ENCODE data around the gene N4BP2L1. TPM values are rescaled to one million over a fixed set of nuclear protein-coding genes. Genes with fewer than 3 reads are reported as not detected.

Gene N4BP2L1
- total RNA-seq, 1 experiment from 2014 or later: 1.1 TPM

DNA sequence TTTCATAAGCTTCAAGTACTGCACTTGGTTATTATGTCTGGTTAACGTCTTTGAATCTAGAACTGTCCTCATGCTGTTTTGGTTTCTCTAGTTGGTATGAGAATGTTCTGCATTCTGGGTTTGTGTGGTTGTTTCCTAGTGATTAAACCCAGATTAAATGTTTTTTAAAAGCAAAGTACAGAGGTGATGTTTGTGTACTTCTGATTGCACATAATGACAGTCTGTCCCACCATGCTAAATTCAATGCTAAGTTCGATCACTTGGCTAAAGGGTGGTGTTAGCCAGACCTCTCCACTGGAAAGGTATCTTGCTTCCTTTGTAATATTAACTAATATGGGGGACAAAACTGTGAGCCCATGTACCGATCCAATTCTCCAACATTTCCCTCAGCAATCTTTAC lies 14.6 kb downstream of the N4BP2L1 start:
- Histone ChIP-seq H3K4me2 (ENCODE audit: low read length) (no peak overlapping the region), H3K27me3 (ENCODE audit: insufficient read depth, low read length) (no peaks in the 10 kb centered on the region), H3K4me3 (replicated peaks in 1 of 2; ENCODE audit: low read depth in 1 of 2, low read length in 2 of 2) (no peak overlapping the region), H3K4me1 (ENCODE audit: control insufficient read depth in 1 of 2, insufficient read depth in 2 of 2, low read length in 2 of 2) (no peaks in the 10 kb centered on the region), H2AFZ (ENCODE audit: low read depth, low read length, poor library complexity, severe bottlenecking) (no peak overlapping the region), H3K9me3 (ENCODE audit: control insufficient read depth in 1 of 2, insufficient read depth in 1 of 2, low read depth in 1 of 2, low read length in 2 of 2) (no peaks in the 10 kb centered on the region), H3K9ac (ENCODE audit: low read length) (no peak overlapping the region), H3K36me3 (ENCODE audit: control insufficient read depth in 1 of 2, insufficient read depth in 2 of 2, low read length in 2 of 2) (no peaks in the 10 kb centered on the region), H3K9me2 (ENCODE audit: insufficient read depth) (no peaks in the 10 kb centered on the region), H3K27ac (ENCODE audit: low read depth, low read length) (no peak overlapping the region), H3K79me2 (ENCODE audit: insufficient read depth, low read length) (no peaks in the 10 kb centered on the region), H4K20me1 (ENCODE audit: insufficient read depth) (no peaks in the 10 kb centered on the region)
- POLR2A ChIA-PET: no interaction called here
- BruUV-seq (replicated peaks): no TSS peak
- CTCF ChIA-PET: no interaction called here
- TF ChIP-seq JUND (IDR thresholded peaks at IDR 0.05) (no peak), FOSL1 (IDR thresholded peaks at IDR 0.05; ENCODE audit: low read depth) (no peak), TCF7L2 (IDR thresholded peaks at IDR 0.05; ENCODE audit: borderline replicate concordance, extremely low read depth, insufficient read depth, insufficient read length) (no peak), SIN3A (IDR thresholded peaks at IDR 0.05; ENCODE audit: low read depth) (no peak), EZH2 (IDR thresholded peaks at IDR 0.05) (no peak), EGR1 (IDR thresholded peaks at IDR 0.05; ENCODE audit: low read depth) (no peak), ZFX (IDR thresholded peaks at IDR 0.05) (no peak), EZH2phosphoT487 (IDR thresholded peaks at IDR 0.05; ENCODE audit: borderline replicate concordance) (no peak), RAD21 (IDR thresholded peaks at IDR 0.05; ENCODE audit: low read depth) (no peak), POLR2A (IDR thresholded peaks at IDR 0.05; ENCODE audit: borderline replicate concordance, extremely low read depth, insufficient read depth, insufficient read length) (no peak), ZNF274 (IDR thresholded peaks at IDR 0.05; ENCODE audit: low read depth, low read length) (no peak), CBX3 (IDR thresholded peaks at IDR 0.05; ENCODE audit: low read depth) (no peak)
- TF ChIP-seq, protein P1, sequence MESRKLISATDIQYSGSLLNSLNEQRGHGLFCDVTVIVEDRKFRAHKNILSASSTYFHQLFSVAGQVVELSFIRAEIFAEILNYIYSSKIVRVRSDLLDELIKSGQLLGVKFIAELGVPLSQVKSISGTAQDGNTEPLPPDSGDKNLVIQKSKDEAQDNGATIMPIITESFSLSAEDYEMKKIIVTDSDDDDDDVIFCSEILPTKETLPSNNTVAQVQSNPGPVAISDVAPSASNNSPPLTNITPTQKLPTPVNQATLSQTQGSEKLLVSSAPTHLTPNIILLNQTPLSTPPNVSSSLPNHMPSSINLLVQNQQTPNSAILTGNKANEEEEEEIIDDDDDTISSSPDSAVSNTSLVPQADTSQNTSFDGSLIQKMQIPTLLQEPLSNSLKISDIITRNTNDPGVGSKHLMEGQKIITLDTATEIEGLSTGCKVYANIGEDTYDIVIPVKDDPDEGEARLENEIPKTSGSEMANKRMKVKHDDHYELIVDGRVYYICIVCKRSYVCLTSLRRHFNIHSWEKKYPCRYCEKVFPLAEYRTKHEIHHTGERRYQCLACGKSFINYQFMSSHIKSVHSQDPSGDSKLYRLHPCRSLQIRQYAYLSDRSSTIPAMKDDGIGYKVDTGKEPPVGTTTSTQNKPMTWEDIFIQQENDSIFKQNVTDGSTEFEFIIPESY (IDR thresholded peaks at IDR 0.05; ENCODE audit: extremely low read depth, insufficient replicate concordance, low read length): no peak
- TF ChIP-seq, protein P2, sequence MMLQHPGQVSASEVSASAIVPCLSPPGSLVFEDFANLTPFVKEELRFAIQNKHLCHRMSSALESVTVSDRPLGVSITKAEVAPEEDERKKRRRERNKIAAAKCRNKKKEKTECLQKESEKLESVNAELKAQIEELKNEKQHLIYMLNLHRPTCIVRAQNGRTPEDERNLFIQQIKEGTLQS (IDR thresholded peaks at IDR 0.05): no peak
- TF ChIP-seq, protein P3, sequence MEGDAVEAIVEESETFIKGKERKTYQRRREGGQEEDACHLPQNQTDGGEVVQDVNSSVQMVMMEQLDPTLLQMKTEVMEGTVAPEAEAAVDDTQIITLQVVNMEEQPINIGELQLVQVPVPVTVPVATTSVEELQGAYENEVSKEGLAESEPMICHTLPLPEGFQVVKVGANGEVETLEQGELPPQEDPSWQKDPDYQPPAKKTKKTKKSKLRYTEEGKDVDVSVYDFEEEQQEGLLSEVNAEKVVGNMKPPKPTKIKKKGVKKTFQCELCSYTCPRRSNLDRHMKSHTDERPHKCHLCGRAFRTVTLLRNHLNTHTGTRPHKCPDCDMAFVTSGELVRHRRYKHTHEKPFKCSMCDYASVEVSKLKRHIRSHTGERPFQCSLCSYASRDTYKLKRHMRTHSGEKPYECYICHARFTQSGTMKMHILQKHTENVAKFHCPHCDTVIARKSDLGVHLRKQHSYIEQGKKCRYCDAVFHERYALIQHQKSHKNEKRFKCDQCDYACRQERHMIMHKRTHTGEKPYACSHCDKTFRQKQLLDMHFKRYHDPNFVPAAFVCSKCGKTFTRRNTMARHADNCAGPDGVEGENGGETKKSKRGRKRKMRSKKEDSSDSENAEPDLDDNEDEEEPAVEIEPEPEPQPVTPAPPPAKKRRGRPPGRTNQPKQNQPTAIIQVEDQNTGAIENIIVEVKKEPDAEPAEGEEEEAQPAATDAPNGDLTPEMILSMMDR (IDR thresholded peaks at IDR 0.05 in 2 of 3, conservative IDR thresholded peaks at IDR 0.05 in 1 of 3; ENCODE audit: borderline replicate concordance in 1 of 3, insufficient read depth in 1 of 3, low read depth in 2 of 3, low read length in 2 of 3): no peak
- ATAC-seq (no peak), DNase-seq (ENCODE audit: low read depth, low spot score) (no peak)
- RAD21 ChIA-PET (ENCODE audit: low non-redundant PET in 1 of 2, low total read pairs in 2 of 2, uncharacterized antibody in 2 of 2, unreplicated experiment in 2 of 2): no interaction called here
- intact Hi-C loops (cut with micrococcal nuclease): no loop called here

Data from HCT116 (cell line).